PC-3 (cell line): Measurements from ENCODE around the gene BMP7.

Experiments used
- CTCF ChIP-seq: fragments of 300-600 bp; sonication (generic); conservative IDR thresholded peaks from 2 replicates; pipeline ENCODE4 v1.5.1; 2017; ENCODE audit warnings: antibody characterized with exemption, low read depth, mild to moderate bottlenecking, low read length
- EZH2 ChIP-seq: fragments of 300-600 bp; sonication (generic); IDR thresholded peaks from one replicate; pipeline ENCODE4 v1.6.1; 2017; ENCODE audit warnings: antibody characterized with exemption, mild to moderate bottlenecking, low read length; ENCODE audit not compliant: unreplicated experiment
- EZH2phosphoT487 ChIP-seq: fragments of 300-600 bp; sonication (generic); IDR thresholded peaks from 2 replicates; pipeline ENCODE4 v1.6.1; 2018; ENCODE audit warnings: mild to moderate bottlenecking, antibody characterized with exemption, low read length, borderline replicate concordance

DNA sequence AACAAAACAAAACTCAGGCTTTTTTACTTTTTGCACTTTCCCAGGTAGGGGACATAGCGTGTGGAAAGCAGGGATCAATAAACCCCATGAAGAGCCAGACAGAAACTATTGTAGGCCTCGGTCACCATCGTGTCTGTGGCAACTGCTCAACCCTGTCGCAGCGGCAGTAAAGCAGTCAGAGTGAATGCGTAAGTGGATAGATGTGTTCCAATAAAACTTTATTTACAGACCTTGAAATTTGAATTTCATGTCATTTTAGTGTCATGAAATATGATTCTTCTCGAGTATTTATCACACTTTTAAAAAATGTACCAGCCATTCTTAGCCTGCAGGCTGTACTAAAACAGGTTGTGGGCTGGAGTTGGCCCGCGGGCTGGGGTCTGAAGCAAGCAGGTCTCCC is 14.5 kb downstream of the BMP7 start:
- TF ChIP-seq CTCF, result no peak
- no peak for TF ChIP-seq EZH2
- no peak for TF ChIP-seq EZH2phosphoT487
